Esophagus muscularis mucosa (tissue), 4 donors: Measurements from ENCODE around the gene PPP4R2. TPM values are rescaled to one million over a fixed set of nuclear protein-coding genes. Genes with fewer than 3 reads are reported as not detected.

Source experiments
- DNase-seq: peaks from one replicate; pipeline ENCODE4 v3.0.0-alpha.2; 2017; ENCODE audit errors: extremely low spot score
- H3K27ac ChIP-seq, 4 donors: fragments of 200-600 bp; sonication (generic); replicated peaks in 1 of 4; 1 replicate in 3 of 4; 2 replicates in 1 of 4; pipeline ENCODE4 v1.5.1; 2016 to 2019; ENCODE audit warnings: mild to moderate bottlenecking in 1 of 4
- H3K27me3 ChIP-seq, 4 donors: fragments of 200-600 bp; sonication (generic); one replicate each; pipeline versions ENCODE4 v1.5.1 to v1.6.0; 2016 to 2019
- H3K36me3 ChIP-seq, 4 donors: fragments of 200-600 bp; sonication (generic); one replicate each; pipeline ENCODE4 v1.5.1; 2016 to 2019
- H3K4me1 ChIP-seq, 4 donors: fragments of 200-600 bp; sonication (generic); one replicate each; pipeline ENCODE4 v1.5.1; 2016 to 2019
- H3K4me3 ChIP-seq, 4 donors: fragments of 200-600 bp; sonication (generic); 1 replicate in 2 of 4; 2 replicates in 2 of 4; pipeline ENCODE4 v1.5.1; 2016 to 2019; ENCODE audit warnings: mild to moderate bottlenecking in 4 of 4, moderate library complexity in 1 of 4
- H3K9me3 ChIP-seq, 4 donors: fragments of 200-600 bp; sonication (generic); 1 replicate in 3 of 4; 2 replicates in 1 of 4; pipeline ENCODE4 v1.5.1; 2016 to 2019
- CTCF ChIP-seq, 3 experiments: fragments of 200-600 bp in 2 of 3; fragments of 450-650 bp in 1 of 3; sonication (generic) in 2 of 3; IDR thresholded peaks; one replicate each; pipeline ENCODE4 v1.5.1; 2017 to 2019; ENCODE audit warnings: antibody characterized with exemption in 3 of 3, mild to moderate bottlenecking in 2 of 3, moderate library complexity in 1 of 3
- EP300 ChIP-seq: sonication (generic); formaldehyde crosslinking; IDR thresholded peaks from one replicate; pipeline ENCODE4 v1.6.1; 2017; ENCODE audit warnings: antibody characterized with exemption
- POLR2A ChIP-seq: fragments of 450-650 bp; IDR thresholded peaks from one replicate; pipeline ENCODE4 v1.6.1; 2017; ENCODE audit warnings: antibody characterized with exemption, moderate library complexity, mild to moderate bottlenecking, low read depth
- POLR2AphosphoS5 ChIP-seq, 2 donors: sonication (generic); formaldehyde crosslinking; IDR thresholded peaks; one replicate each; pipeline ENCODE4 v1.6.1; 2017; ENCODE audit warnings: antibody characterized with exemption in 2 of 2
- WGBS: methylation state at CpG from one replicate; pipeline ENCODE4 v1.1.5; 2018; 5-methylcytosine and 5-hydroxymethylcytosine counted together
- intact Hi-C: fragments of 100-400 bp; cut with DNase I; formaldehyde crosslinking; loops from one replicate; pipeline ENCODE4 v1.15.1; 2023
- total RNA-seq, 4 donors: library from RNA; depleted of rRNA; stranded (reverse); fragments of >200 nt; gene quantifications; one replicate each; pipeline versions ENCODE4 v1.1.0 to v1.2.1, GENCODE V29; 2016

The PPP4R2 gene
- total RNA-seq, 4 donors from 2014 or later: 24.6 to 60.6 (median 33.9) TPM

GRCh38 chr3:73094129-73094528 is 97.5 kb downstream of the PPP4R2 start:
- H3K9me3 ChIP-seq: peaks cover 0 to 5% (median 0%) of the 10 kb centered on the region in 4 donors
- WGBS: 70% methylated on average over 6 of the region's 6 CpGs
- intact Hi-C loops: no loop called here
- no peaks in the 10 kb centered on the region for H3K27me3 ChIP-seq
- no peak for DNase-seq
- H3K4me3 ChIP-seq: no peak overlapping the region
- TF ChIP-seq CTCF (IDR thresholded peaks at IDR 0.05) (no peak), POLR2A (no peak), POLR2AphosphoS5 (IDR thresholded peaks at IDR 0.05) (no peak), EP300 (no peak)
- H3K4me1 ChIP-seq: no peaks in the 10 kb centered on the region
- H3K27ac ChIP-seq: no peak overlapping the region
- no peaks in the 10 kb centered on the region for H3K36me3 ChIP-seq

- intact Hi-C loops: no loop called here
- H3K27me3 ChIP-seq: no peaks in the 10 kb centered on the region
- no peak for TF ChIP-seq CTCF (IDR thresholded peaks at IDR 0.05)
Measured at GRCh38 chr3:73094951-73095350, 98.3 kb downstream of the PPP4R2 start.

GRCh38 chr3:73096169-73096568 is 99.6 kb downstream of the PPP4R2 start:
- H3K4me1 ChIP-seq: peaks cover 0 to 2% (median 0%) of the 10 kb centered on the region in 4 donors
- intact Hi-C loops: no loop called here
- TF ChIP-seq EP300 (no peak), POLR2AphosphoS5 (IDR thresholded peaks at IDR 0.05) (no peak), POLR2A (no peak), CTCF (IDR thresholded peaks at IDR 0.05) (no peak)
- no peaks in the 10 kb centered on the region for H3K36me3 ChIP-seq
- DNase-seq: no peak
- no peaks in the 10 kb centered on the region for H3K27me3 ChIP-seq
- no peak overlapping the region for H3K4me3 ChIP-seq
- no peak overlapping the region for H3K27ac ChIP-seq
- WGBS: 88% methylated on average over 2 of the region's 2 CpGs
- H3K9me3 ChIP-seq: peaks cover 0 to 5% (median 0%) of the 10 kb centered on the region in 4 donors

More at GRCh38 chr3:73094951-73095350, 98.3 kb downstream of the PPP4R2 start:
- DNase-seq: no peak
- Histone ChIP-seq H3K27ac (no peak overlapping the region), H3K9me3 (peaks cover 0 to 5% (median 0%) of the 10 kb centered on the region in 4 donors), H3K4me1 (no peaks in the 10 kb centered on the region), H3K4me3 (no peak overlapping the region), H3K36me3 (no peaks in the 10 kb centered on the region)
- 57% methylated on average over 10 of the region's 12 CpGs for WGBS

GRCh38 chr3:73098026-73098425 is 101.4 kb downstream of the PPP4R2 start:
- intact Hi-C loops: no loop called here

More at GRCh38 chr3:73098026-73098425, 101.4 kb downstream of the PPP4R2 start:
- Histone ChIP-seq H3K4me1 (peaks cover 0 to 5% (median 0%) of the 10 kb centered on the region in 4 donors), H3K4me3 (no peak overlapping the region), H3K36me3 (no peaks in the 10 kb centered on the region), H3K9me3 (peaks cover 0 to 5% (median 0%) of the 10 kb centered on the region in 4 donors), H3K27me3 (no peaks in the 10 kb centered on the region), H3K27ac (no peak overlapping the region)
- no peak for TF ChIP-seq POLR2AphosphoS5 (IDR thresholded peaks at IDR 0.05)
- no peak for TF ChIP-seq CTCF (IDR thresholded peaks at IDR 0.05)
- no peak for DNase-seq
- WGBS: 80% methylated on average over 2 of the region's 2 CpGs
